Rectal smooth muscle tissue (tissue), 1 donor: ENCODE results near the gene ZMAT5.

ENCODE experiments used
- H3K27ac ChIP-seq: one replicate; pipeline ENCODE4 v1.7.0; 2013; ENCODE audit warnings: low read depth, low read length, inconsistent platforms
- H3K27me3 ChIP-seq: one replicate; pipeline ENCODE4 v1.7.0; 2013; ENCODE audit warnings: low read length; ENCODE audit not compliant: control insufficient read depth, insufficient read depth
- H3K36me3 ChIP-seq: one replicate; pipeline ENCODE4 v1.7.0; 2013; ENCODE audit warnings: low read length; ENCODE audit not compliant: control insufficient read depth, insufficient read depth
- H3K4me1 ChIP-seq: one replicate; pipeline ENCODE4 v1.7.0; 2013; ENCODE audit warnings: low read length; ENCODE audit not compliant: control insufficient read depth, insufficient read depth
- H3K4me3 ChIP-seq: one replicate; pipeline ENCODE4 v1.7.0; 2013; ENCODE audit warnings: low read length
- H3K9ac ChIP-seq: one replicate; pipeline ENCODE4 v1.7.0; 2013; ENCODE audit warnings: low read length

The ZMAT5 gene

DNA sequence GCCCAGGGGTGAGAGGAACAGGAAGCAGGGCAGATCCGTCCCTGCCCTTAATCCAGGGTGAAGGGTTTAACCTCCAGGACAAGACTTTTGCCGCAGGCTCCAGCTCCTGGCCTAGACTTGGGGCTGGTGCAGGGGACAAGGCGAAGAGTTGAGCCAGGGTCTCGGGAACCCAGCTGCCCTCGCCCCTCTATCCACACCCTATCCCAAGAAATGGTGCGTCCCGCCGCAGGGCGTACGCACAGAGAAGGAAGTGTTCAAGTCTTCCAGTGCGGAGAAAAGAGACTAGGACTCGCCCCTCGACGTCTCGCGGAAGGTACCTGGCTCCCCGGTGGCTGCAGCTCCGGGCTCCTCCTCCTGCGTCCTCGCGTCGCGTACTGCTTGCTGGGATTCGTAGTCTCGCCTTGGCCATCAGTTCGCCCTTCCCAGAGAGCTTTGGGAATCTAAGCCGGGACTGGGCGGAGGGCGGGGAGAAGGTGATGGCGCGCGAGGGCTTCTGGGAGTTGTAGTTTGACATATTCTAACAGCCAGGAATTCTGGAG is at the start of gene ZMAT5:
Gene ZMAT5 (minus strand): TSS at position 376 of the 539 bp plus-strand sequence. CDS start 18,463 bp downstream, outside the sequence.
- peaks cover 6% of the 10 kb centered on the region for H3K36me3 ChIP-seq
- H3K4me1 ChIP-seq, result peaks cover 7% of the 10 kb centered on the region
- H3K27ac ChIP-seq, result peak within 1 kb of the TSS; percentile 92
- peak within 1 kb of the TSS; percentile 94 for H3K9ac ChIP-seq
- H3K27me3 ChIP-seq, result no peaks in the 10 kb centered on the region
- H3K4me3 ChIP-seq, result peak within 1 kb of the TSS; percentile 89

DNA sequence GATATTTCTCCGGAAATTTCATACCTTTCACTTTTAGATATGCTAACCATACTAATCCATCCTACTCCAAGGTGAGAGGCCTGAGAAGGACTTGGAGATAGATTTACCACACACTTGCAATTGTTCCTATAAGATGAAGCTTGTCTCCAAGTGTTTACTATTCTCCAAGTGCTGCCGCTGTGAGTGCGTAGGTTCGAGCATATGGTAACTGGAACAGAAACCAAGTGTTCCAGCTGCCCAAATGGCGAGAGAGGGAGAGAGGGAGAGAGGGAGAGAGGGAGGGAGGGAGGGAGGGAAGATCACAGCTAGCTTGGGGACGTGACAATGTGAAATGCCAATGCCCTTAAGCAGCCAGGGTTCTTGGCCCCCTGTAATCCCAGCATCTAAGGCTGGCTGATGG is 49.7 kb upstream of the ZMAT5 start:
- no peak overlapping the region for H3K9ac ChIP-seq
- H3K27me3 ChIP-seq, result no peaks in the 10 kb centered on the region
- H3K4me1 ChIP-seq, result no peaks in the 10 kb centered on the region
- H3K4me3 ChIP-seq, result no peak overlapping the region
- no peak overlapping the region for H3K27ac ChIP-seq
- H3K36me3 ChIP-seq, result peaks cover 27% of the 10 kb centered on the region

GRCh38 chr22:29816128-29816527 is 49.3 kb upstream of the ZMAT5 start:
- no peaks in the 10 kb centered on the region for H3K27me3 ChIP-seq
- peaks cover 29% of the 10 kb centered on the region for H3K36me3 ChIP-seq
- no peak overlapping the region for H3K27ac ChIP-seq
- H3K4me3 ChIP-seq, result no peak overlapping the region
- H3K9ac ChIP-seq, result no peak overlapping the region
- no peaks in the 10 kb centered on the region for H3K4me1 ChIP-seq

DNA sequence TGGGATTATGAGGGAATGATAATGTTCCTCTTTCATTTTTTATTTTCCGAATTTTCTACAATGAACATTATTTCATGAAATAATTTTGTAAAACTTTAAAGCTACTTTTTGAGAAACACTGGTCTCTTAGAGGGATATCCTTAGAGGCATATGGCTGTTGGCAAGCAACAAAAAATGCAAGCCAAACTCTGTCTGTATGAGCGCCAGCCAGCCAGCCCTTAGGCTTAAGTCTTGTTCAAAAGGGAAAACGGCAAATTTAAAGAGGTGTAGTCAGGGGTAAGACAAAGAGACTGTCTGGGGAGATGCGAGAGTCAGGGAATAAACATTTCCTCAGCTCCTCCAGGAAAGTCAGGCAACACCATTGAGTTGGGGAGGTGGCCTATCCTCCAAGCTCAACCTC is 48.8 kb upstream of the ZMAT5 start:
- Histone ChIP-seq H3K36me3 (peaks cover 29% of the 10 kb centered on the region), H3K27me3 (no peaks in the 10 kb centered on the region), H3K4me1 (no peaks in the 10 kb centered on the region), H3K4me3 (no peak overlapping the region), H3K27ac (no peak overlapping the region), H3K9ac (no peak overlapping the region)

DNA sequence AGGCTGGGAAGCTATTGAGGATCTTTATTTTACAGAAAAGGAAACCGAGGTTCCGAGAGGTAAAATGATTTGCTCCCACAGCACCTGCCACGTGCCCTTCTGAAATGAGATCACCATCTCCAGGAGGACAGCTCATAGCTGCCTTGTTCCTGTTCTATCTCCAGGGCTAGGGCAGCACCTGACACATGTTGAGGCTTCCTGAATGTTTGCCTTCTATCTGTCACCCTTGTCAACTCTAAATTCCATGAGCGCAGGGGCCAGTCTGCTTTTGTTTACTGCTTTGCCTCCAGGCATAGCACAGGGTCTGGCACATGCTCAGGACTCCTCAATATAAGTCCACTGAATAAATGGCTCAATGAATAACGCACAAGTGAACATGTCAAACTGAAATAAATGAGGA is 47.2 kb upstream of the ZMAT5 start:
- H3K9ac ChIP-seq, result no peak overlapping the region
- no peak overlapping the region for H3K27ac ChIP-seq
- no peak overlapping the region for H3K4me3 ChIP-seq
- H3K36me3 ChIP-seq, result peaks cover 25% of the 10 kb centered on the region
- H3K4me1 ChIP-seq, result no peaks in the 10 kb centered on the region
- no peaks in the 10 kb centered on the region for H3K27me3 ChIP-seq

- Histone ChIP-seq H3K9ac (no peak overlapping the region), H3K27me3 (no peaks in the 10 kb centered on the region), H3K36me3 (peaks cover 24% of the 10 kb centered on the region), H3K4me1 (no peaks in the 10 kb centered on the region), H3K27ac (no peak overlapping the region), H3K4me3 (no peak overlapping the region)
These were observed 46.8 kb upstream of the ZMAT5 start for GRCh38 chr22:29813563-29813962.

- no peak overlapping the region for H3K9ac ChIP-seq
- no peak overlapping the region for H3K27ac ChIP-seq
- H3K4me3 ChIP-seq, result no peak overlapping the region
- H3K36me3 ChIP-seq, result peaks cover 26% of the 10 kb centered on the region
- H3K27me3 ChIP-seq, result no peaks in the 10 kb centered on the region
- no peaks in the 10 kb centered on the region for H3K4me1 ChIP-seq
These were observed 46.3 kb upstream of the ZMAT5 start for GRCh38 chr22:29813126-29813525.

- Histone ChIP-seq H3K36me3 (peaks cover 36% of the 10 kb centered on the region), H3K27me3 (no peaks in the 10 kb centered on the region), H3K27ac (no peak overlapping the region), H3K4me1 (no peaks in the 10 kb centered on the region), H3K4me3 (no peak overlapping the region), H3K9ac (no peak overlapping the region)
These were observed 44.6 kb upstream of the ZMAT5 start for GRCh38 chr22:29811377-29811776.

- no peaks in the 10 kb centered on the region for H3K4me1 ChIP-seq
- H3K27ac ChIP-seq, result no peak overlapping the region
- no peak overlapping the region for H3K9ac ChIP-seq
- H3K4me3 ChIP-seq, result no peak overlapping the region
- peaks cover 41% of the 10 kb centered on the region for H3K36me3 ChIP-seq
- no peaks in the 10 kb centered on the region for H3K27me3 ChIP-seq
These were observed 43.4 kb upstream of the ZMAT5 start for GRCh38 chr22:29810216-29810615.

GRCh38 chr22:29806196-29806595 is 39.4 kb upstream of the ZMAT5 start:
- no peak overlapping the region for H3K9ac ChIP-seq
- no peaks in the 10 kb centered on the region for H3K4me1 ChIP-seq
- no peak overlapping the region for H3K4me3 ChIP-seq
- H3K27ac ChIP-seq, result no peak overlapping the region
- no peaks in the 10 kb centered on the region for H3K27me3 ChIP-seq
- peaks cover 53% of the 10 kb centered on the region for H3K36me3 ChIP-seq

- peaks cover 60% of the 10 kb centered on the region for H3K36me3 ChIP-seq
- H3K4me3 ChIP-seq, result no peak overlapping the region
- H3K27me3 ChIP-seq, result no peaks in the 10 kb centered on the region
- H3K27ac ChIP-seq, result no peak overlapping the region
- no peaks in the 10 kb centered on the region for H3K4me1 ChIP-seq
- H3K9ac ChIP-seq, result no peak overlapping the region
These were observed 38.2 kb upstream of the ZMAT5 start for GRCh38 chr22:29804985-29805384.

- no peaks in the 10 kb centered on the region for H3K4me1 ChIP-seq
- no peak overlapping the region for H3K4me3 ChIP-seq
- peaks cover 67% of the 10 kb centered on the region for H3K36me3 ChIP-seq
- no peak overlapping the region for H3K27ac ChIP-seq
- no peaks in the 10 kb centered on the region for H3K27me3 ChIP-seq
- no peak overlapping the region for H3K9ac ChIP-seq
These were observed 36.4 kb upstream of the ZMAT5 start for GRCh38 chr22:29803190-29803589.

DNA sequence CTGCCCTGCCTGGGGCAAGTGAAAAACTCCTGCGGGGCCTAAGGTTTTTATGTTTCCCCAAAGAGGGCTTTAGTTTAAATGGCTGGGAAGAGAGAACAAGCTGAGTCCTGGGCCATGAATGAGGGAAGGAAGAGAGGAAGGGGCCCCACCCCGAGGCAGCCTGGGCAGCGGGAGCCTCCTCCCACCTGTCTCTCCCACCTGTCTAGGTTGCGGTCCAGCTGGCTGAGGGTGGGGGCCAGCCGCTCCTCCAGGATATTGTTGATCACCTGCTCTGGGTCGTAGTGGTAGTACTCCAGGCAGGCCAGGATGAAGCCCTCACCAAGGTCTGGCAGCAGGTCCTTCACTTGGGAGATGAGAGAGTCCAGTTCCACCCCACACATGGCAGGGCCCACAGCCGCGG is 35.0 kb upstream of the ZMAT5 start:
- Histone ChIP-seq H3K27ac (no peak overlapping the region), H3K36me3 (peaks cover 57% of the 10 kb centered on the region), H3K27me3 (no peaks in the 10 kb centered on the region), H3K9ac (no peak overlapping the region), H3K4me1 (no peaks in the 10 kb centered on the region), H3K4me3 (no peak overlapping the region)
